LNCaP clone FGC (cell line): ENCODE measurements around the gene PPIE.
"Not testable (repeated sequence)": the region's sequence is repeated elsewhere in the genome, so short reads cannot be mapped to it uniquely, and the experiment has no call there.

ENCODE experiments used
- DNase-seq: peaks from one replicate; pipeline ENCODE4 v3.0.0-alpha.2; 2011; ENCODE audit warnings: low read depth
- H3K4me3 ChIP-seq: 2 replicates; pipeline ENCODE4 v1.5.1; 2011; ENCODE audit warnings: mild to moderate bottlenecking, low read depth, low read length, control low read depth
- TF ChIP-seq, protein P1 (sequence below): IDR thresholded peaks from 2 replicates; pipeline ENCODE4 v1.5.1; 2012; ENCODE audit warnings: mild to moderate bottlenecking; ENCODE audit not compliant: control insufficient read depth, insufficient read depth; ENCODE audit errors: extremely low read depth

PPIE gene

GRCh38 chr1:39776400-39776713, 37.7 kb downstream of the PPIE start:
- no peak for DNase-seq
- TF ChIP-seq, protein P1, sequence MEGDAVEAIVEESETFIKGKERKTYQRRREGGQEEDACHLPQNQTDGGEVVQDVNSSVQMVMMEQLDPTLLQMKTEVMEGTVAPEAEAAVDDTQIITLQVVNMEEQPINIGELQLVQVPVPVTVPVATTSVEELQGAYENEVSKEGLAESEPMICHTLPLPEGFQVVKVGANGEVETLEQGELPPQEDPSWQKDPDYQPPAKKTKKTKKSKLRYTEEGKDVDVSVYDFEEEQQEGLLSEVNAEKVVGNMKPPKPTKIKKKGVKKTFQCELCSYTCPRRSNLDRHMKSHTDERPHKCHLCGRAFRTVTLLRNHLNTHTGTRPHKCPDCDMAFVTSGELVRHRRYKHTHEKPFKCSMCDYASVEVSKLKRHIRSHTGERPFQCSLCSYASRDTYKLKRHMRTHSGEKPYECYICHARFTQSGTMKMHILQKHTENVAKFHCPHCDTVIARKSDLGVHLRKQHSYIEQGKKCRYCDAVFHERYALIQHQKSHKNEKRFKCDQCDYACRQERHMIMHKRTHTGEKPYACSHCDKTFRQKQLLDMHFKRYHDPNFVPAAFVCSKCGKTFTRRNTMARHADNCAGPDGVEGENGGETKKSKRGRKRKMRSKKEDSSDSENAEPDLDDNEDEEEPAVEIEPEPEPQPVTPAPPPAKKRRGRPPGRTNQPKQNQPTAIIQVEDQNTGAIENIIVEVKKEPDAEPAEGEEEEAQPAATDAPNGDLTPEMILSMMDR: no peak
- H3K4me3 ChIP-seq: no peak overlapping the region

DNA sequence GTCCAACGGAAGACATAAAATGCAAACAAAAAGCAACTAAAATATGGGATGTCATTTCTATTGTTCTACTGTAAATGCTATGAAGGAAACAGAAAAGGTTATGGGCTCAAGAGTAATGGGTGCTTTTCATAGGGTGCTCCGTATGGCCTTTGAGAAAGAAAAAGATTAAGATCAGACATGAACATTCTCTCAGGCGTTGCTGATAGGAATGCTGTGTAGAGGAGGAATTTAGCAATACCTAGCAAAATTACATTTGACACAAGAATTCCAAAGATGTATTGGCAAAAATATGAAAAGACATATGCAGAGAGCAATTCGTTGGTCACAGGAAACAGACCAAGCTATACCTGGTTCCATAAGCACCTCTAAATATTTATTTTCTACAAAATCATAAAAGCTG, 38.2 kb downstream of the PPIE start:
- TF ChIP-seq, protein P1: no peak
- no peak for DNase-seq
- no peak overlapping the region for H3K4me3 ChIP-seq

GRCh38 chr1:39777306-39777705, 38.6 kb downstream of the PPIE start:
- H3K4me3 ChIP-seq: no peak overlapping the region
- no peak for DNase-seq
- TF ChIP-seq, protein P1: no peak

GRCh38 chr1:39777896-39778295, 39.2 kb downstream of the PPIE start:
- not testable (repeated sequence) for DNase-seq, H3K4me3 ChIP-seq

DNA sequence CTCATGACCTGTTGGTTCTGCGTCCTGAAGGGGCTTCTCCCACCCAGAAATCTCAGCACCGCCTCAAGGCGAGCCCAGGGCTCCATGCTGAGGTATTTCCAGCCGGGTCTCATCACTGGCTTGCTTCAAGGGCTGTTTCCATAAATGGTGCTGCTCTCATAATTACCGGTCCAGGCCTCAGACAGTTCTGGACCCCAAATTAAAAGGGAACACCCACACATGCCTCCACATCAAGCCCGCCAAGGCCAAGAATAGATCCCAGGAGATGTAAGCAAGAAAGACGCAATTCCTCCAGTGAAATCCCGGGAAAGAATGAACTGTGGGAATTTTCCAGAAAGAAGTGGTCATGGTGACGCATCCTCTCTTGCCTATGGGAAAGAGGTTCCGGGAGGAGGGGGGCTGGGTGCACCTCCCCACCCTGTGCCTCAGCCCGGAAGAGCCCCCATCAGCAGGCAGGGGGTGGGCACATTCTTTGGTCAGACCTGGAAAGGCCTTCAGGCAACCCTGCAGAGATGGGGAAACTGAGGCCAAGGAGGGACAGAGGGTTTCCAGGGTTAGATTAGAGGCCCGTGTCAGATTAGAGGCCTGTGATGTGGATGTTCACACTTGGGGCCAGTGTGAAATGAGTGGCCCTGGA, 39.9 kb downstream of the PPIE start:
- not testable (repeated sequence) for H3K4me3 ChIP-seq, DNase-seq

- DNase-seq: no peak
- TF ChIP-seq, protein P1: no peak
- no peak overlapping the region for H3K4me3 ChIP-seq
Observed at GRCh38 chr1:39779137-39779536, 40.5 kb downstream of the PPIE start.

- no peak for DNase-seq
- H3K4me3 ChIP-seq: no peak overlapping the region
- TF ChIP-seq, protein P1: no peak
Observed at GRCh38 chr1:39779821-39780220, 41.1 kb downstream of the PPIE start.

GRCh38 chr1:39781349-39781715, 42.6 kb downstream of the PPIE start:
- no peak for DNase-seq
- H3K4me3 ChIP-seq: no peak overlapping the region
- TF ChIP-seq, protein P1: no peak
